ENCODE results near the gene MATK. TPM values are rescaled to one million over a fixed set of nuclear protein-coding genes. Genes with fewer than 3 reads are reported as not detected.

The MATK gene
- 1.8 TPM in 2 replicates for total RNA-seq
- long read RNA-seq: 0 reads

GRCh38 chr19:3785938-3786824 is at the start of gene MATK:
MATK (minus strand) TSS chr19:3786381; CDS start chr19:3785135, 1,246 bp downstream.
- H3K4me3 Mint-ChIP-seq (ENCODE audit: low read depth): peak within 1 kb of the TSS; percentile 55
- DNase-seq (ENCODE audit: low spot score, unreplicated experiment): no peak
- no peak for TF ChIP-seq CTCF (IDR thresholded peaks at IDR 0.05; ENCODE audit: unreplicated experiment)
- H3K9me3 Mint-ChIP-seq (ENCODE audit: low read depth): peaks cover 11% of the 10 kb centered on the region
- no peaks in the 10 kb centered on the region for H3K4me1 Mint-ChIP-seq (ENCODE audit: low read depth)
- H3K27me3 Mint-ChIP-seq: peaks cover 53% of the 10 kb centered on the region
- H3K36me3 Mint-ChIP-seq (ENCODE audit: insufficient read depth): peaks cover 5% of the 10 kb centered on the region
- no peak within 1 kb of the TSS for H3K27ac Mint-ChIP-seq

- no peaks in the 10 kb centered on the region for H3K36me3 Mint-ChIP-seq (ENCODE audit: insufficient read depth)
- H3K9me3 Mint-ChIP-seq (ENCODE audit: low read depth): no peaks in the 10 kb centered on the region
- H3K27ac Mint-ChIP-seq: no peak overlapping the region
- H3K4me1 Mint-ChIP-seq (ENCODE audit: low read depth): no peaks in the 10 kb centered on the region
- peaks cover 4% of the 10 kb centered on the region for H3K27me3 Mint-ChIP-seq
- H3K4me3 Mint-ChIP-seq (ENCODE audit: low read depth): no peak overlapping the region
- no peak for DNase-seq (ENCODE audit: low spot score, unreplicated experiment)
- TF ChIP-seq CTCF (IDR thresholded peaks at IDR 0.05; ENCODE audit: unreplicated experiment): no peak
Observed at GRCh38 chr19:3835055-3835435, 48.9 kb upstream of the MATK start.

GRCh38 chr19:3834349-3835054 is 48.3 kb upstream of the MATK start:
- no peak overlapping the region for H3K27ac Mint-ChIP-seq
- TF ChIP-seq CTCF (IDR thresholded peaks at IDR 0.05; ENCODE audit: unreplicated experiment): no peak
- no peak overlapping the region for H3K4me3 Mint-ChIP-seq (ENCODE audit: low read depth)
- H3K36me3 Mint-ChIP-seq (ENCODE audit: insufficient read depth): no peaks in the 10 kb centered on the region
- DNase-seq (ENCODE audit: low spot score, unreplicated experiment): no peak
- no peaks in the 10 kb centered on the region for H3K4me1 Mint-ChIP-seq (ENCODE audit: low read depth)
- H3K27me3 Mint-ChIP-seq: peaks cover under 1% of the 10 kb centered on the region
- no peaks in the 10 kb centered on the region for H3K9me3 Mint-ChIP-seq (ENCODE audit: low read depth)

- Mint-ChIP-seq H3K4me1 (ENCODE audit: low read depth) (no peaks in the 10 kb centered on the region), H3K9me3 (ENCODE audit: low read depth) (no peaks in the 10 kb centered on the region), H3K36me3 (ENCODE audit: insufficient read depth) (no peaks in the 10 kb centered on the region), H3K4me3 (ENCODE audit: low read depth) (no peak overlapping the region), H3K27me3 (no peaks in the 10 kb centered on the region), H3K27ac (no peak overlapping the region)
- no peak for TF ChIP-seq CTCF (IDR thresholded peaks at IDR 0.05; ENCODE audit: unreplicated experiment)
- no peak for DNase-seq (ENCODE audit: low spot score, unreplicated experiment)
Observed at GRCh38 chr19:3833578-3834348, 47.6 kb upstream of the MATK start.

GRCh38 chr19:3832001-3832400 is 45.8 kb upstream of the MATK start:
- Mint-ChIP-seq H3K27ac (no peak overlapping the region), H3K9me3 (ENCODE audit: low read depth) (no peaks in the 10 kb centered on the region), H3K36me3 (ENCODE audit: insufficient read depth) (no peaks in the 10 kb centered on the region), H3K4me3 (ENCODE audit: low read depth) (no peak overlapping the region), H3K27me3 (no peaks in the 10 kb centered on the region), H3K4me1 (ENCODE audit: low read depth) (no peaks in the 10 kb centered on the region)
- TF ChIP-seq CTCF (IDR thresholded peaks at IDR 0.05; ENCODE audit: unreplicated experiment): no peak
- DNase-seq (ENCODE audit: low spot score, unreplicated experiment): no peak
